Fibroblast of skin of abdomen (primary cell): ENCODE results near the gene THAP7.
"Not testable (repeated sequence)": the region's sequence is repeated elsewhere in the genome, so short reads cannot be mapped to it uniquely, and the experiment has no call there.

Experiments
- DNase-seq: peaks from one replicate; pipeline ENCODE4 v3.0.0-alpha.2; 2013

THAP7 gene

DNA sequence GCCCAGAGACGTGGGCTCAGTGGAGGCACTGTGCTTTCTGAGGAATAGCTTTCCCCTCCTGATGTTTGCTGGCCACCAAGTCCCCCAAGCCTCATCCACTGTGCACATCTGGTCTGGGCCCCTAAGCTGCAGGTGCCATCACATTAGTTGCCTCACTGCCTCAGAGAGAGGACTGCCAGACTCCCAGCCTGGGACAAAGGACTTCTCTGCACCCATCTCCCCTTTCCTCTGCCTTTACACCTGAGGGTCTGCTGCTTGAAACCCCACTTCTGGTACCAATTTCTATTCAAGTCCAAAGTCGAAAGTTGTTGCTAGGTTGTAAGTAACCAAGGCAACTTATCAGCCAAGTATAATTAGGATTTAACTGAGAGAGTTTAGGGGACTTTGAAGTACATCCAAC, 23.5 kb downstream of the THAP7 start:
- no peak for DNase-seq

DNA sequence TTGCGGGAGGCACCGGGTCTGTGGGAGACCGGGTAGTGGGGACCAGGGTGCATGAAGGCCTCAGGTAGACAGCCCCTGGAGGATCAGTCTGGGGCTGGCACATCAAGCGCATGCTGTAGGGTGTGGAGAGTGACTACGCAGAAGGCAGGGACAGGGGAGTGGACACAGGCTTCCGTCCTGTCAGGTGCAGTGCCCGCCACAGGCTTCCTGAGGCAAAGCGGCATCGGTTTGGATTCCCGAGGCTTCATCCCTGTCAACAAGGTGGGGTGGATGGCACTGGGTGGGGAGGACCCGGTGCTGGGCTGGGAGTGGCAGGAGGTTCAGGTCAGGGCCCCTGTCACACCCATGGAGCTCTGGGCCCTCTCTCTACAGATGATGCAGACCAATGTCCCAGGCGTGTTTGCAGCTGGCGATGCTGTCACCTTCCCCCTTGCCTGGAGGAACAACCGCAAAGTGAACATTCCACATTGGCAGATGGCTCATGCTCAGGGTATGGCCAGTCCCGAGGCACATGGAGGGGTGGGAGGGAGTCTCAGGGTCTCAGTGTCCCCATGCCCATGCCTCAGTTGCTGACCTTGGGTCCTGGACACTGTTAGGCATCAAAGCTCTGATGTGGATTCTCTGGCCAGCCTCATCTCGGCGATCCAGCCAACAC, 24.3 kb downstream of the THAP7 start:
- no peak for DNase-seq

GRCh38 chr22:20977019-20977418, 24.9 kb downstream of the THAP7 start:
- no peak for DNase-seq

- DNase-seq, result no peak
Measured at GRCh38 chr22:20976291-20976877, 25.5 kb downstream of the THAP7 start.

- no peak for DNase-seq
Measured at GRCh38 chr22:20975541-20976290, 26.2 kb downstream of the THAP7 start.

GRCh38 chr22:20974336-20974955, 27.5 kb downstream of the THAP7 start:
- DNase-seq, result no peak

- no peak for DNase-seq
Measured at GRCh38 chr22:20973634-20974286, 28.2 kb downstream of the THAP7 start.

DNA sequence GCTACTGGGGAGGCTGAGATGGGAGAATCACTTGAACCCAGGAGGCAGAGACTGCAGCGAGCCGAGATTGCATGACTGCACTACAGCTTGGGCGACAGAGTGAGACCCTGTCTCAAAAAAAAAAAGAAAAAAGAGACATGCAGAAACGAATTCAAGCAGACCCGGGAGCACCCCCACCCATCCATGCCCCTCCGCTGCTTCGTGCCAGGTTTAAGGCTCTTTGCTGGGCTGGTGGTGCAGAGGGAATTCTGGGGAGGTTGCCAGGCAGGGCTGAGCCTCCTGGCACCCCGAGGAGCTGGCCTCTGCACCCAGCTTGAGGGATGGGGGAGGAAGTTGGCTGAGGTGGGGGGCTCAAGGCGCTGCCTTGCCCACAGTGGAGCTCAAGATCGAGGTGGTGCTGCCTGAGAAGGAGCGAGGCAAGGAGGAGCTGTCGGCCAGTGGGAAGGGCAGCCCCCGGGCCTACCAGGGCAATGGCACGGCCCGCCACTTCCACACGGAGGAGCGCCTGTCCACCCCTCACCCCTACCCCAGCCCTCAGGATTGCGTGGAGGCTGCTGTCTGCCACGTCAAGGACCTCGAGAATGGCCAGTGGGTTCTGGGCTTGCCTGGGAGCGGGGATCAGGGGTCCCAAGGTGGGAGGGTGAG, 28.9 kb downstream of the THAP7 start:
- no peak for DNase-seq

DNA sequence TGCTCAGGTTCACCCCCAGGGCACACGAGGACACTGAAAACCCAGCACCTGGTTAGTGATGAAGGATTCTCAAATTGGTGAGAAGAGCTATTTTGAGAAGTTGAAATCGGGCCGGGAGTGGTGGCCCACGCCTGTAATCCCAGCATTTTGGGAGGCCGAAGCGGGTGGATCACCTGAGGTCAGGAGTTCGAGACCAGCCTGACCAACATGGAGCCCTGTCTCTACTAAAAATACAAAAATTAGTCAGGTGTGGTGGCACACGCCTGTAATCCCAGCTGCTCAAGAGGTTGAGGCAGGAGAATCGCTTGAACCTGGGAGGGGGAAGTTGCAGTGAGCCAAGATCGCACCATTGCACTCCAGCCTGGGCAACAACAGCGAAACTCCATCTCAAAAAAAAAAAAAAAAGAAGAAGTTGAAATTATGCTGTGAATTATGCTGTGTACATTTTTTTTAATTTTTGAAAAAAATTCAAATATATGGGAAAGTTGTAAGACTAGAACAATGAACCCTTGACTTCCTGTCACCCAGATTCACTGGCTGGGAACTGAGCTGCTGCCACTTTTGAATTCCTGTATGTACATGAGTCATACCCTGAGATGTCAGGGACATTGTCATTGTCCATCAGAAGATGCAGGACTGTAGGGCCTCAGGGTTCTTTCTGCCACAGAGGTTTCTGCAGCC, 29.8 kb downstream of the THAP7 start:
- DNase-seq, result not testable (repeated sequence)

DNA sequence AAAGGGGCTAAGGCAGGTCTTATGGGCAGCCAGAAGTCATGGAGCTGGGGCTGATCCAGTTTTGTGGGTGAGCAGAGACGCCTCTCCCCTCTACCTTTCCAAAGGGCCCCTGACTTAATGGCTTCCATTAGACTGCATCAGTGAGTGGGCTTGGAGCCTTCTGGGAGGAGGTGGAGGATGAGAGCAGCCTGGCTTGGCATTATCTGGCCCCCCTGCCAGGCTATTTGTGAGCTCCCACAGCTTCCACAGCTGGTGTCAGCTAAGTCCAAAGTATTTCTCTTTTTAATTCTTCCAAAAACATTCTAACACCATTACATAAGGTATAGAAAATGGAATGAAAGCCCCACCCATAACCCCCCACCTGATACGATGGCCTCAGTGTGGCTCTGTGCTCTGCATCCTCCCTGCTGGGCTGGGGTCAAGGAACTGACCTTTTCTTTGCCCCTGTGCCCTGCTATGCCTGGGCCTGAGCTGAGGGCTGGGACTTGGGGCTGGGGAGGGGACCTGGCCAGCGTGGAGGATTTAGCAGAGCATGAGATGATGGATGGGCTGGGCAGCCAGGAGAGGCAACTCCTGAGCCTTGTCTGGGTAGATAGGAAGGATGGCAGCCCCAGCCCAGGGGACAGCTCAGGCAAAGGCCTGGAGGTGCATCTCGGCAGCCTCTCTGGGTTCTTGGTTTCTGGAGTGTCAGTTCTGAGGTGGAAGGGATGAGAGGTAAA, 30.8 kb downstream of the THAP7 start:
- no peak for DNase-seq

- no peak for DNase-seq
Measured at GRCh38 chr22:20968281-20968977, 33.5 kb downstream of the THAP7 start.

- DNase-seq, result no peak
Measured at GRCh38 chr22:20967697-20968211, 34.2 kb downstream of the THAP7 start.

DNA sequence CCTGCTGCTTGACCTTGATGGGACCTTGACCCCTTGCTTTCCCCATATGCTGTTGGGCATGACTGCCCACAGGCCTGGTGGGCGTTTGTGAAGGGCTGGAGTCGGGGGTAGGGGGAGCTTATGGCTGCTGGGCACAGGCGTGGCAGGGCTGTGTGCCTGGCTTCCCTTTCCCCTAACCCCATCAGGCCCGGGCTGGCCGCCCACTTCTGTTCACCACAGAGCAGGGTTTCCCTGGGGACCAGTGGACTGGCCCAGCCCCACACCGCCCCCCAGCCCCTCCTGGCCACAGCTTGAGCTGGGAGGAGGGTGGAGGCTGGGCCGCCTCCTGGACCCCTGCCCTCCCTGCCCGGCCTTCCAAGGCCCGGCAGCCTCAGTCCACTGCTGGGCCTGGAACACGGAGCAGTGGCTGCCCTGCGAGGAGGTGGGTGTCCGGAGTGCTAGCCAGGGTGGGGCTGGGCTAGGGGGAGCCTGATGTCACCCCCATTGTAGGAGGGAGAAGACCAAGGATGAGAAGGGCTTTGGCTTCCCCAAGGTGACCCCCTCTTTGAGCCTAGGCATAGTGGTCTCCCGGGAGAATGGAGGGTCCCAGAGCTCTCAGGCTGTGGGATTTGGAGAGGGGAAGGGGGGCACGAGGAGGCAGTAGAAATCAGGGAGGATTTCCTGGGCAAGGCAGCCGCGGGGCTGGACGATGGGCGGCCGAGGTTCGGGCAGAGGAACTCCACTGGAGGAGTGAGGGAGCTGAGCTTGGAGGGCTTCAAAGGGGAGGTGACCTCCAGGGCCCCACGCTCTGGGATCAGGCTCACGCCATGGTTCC, 34.8 kb downstream of the THAP7 start, which contains the start of gene AIFM3:
Gene AIFM3, plus strand, starts transcription at position 373 of the 814 bp plus-strand sequence. CDS start 690 bp downstream, outside the sequence.
- DNase-seq, result no peak

DNA sequence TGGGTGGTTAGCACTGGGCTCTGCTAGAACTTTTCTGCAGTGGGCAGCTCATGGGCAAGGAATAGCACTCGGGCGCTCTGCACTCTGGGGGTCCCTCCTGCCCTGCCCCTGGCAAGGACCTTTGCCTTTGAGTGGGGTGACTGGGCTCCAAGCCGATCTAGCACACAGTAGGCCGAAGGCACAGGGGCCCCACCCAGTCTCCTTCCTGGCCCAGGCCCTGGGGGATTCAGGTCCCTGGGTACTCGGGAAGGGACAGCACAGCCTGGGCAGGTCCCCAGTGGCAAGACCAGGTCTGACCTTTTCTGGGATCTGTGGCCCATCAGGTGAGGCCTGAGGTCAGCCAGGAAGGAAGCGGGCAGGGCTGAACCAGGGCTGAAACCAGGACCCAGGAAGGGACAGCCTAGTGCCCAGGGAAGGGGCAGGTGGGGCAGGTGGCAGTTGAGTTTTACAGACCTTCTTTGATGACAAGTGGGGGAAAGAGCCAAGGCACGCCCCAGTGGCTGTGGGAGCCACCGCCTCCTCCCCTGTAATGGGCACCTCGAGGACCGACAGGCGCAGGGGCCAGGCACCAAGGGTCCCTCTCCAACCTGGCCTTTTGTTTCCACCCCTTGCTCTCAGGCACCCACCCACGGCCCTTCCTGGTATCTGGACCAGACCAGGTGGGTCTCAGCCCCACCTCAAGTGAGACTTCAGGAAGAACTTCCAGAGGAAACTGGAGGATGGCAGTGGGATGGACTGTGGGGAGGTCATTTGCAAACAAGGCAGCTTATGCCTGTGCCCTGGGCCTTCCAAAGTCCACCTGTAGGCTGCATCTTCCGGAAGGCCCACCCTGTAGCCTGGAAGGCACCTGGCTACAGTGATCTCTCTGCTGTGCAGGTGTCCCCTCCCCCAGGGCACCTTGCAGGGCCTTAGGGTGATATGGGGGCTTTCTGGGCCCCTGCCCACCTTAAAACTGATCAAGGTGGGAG, 35.7 kb downstream of the THAP7 start:
- no peak for DNase-seq

GRCh38 chr22:20965104-20965887, 36.6 kb downstream of the THAP7 start:
- DNase-seq, result no peak

GRCh38 chr22:20964799-20965103, 37.2 kb downstream of the THAP7 start:
- no peak for DNase-seq

- DNase-seq, result no peak
Measured at GRCh38 chr22:20964090-20964798, 37.7 kb downstream of the THAP7 start.
